Thoracic aorta (tissue), 2 donors: ENCODE results near the gene NBEAL2. TPM values are rescaled to one million over a fixed set of nuclear protein-coding genes. Genes with fewer than 3 reads are reported as not detected.
"Not testable (repeated sequence)": the region's sequence is repeated elsewhere in the genome, so short reads cannot be mapped to it uniquely, and the experiment has no call there.

Experiments used
- ATAC-seq: fragments of 150-250 bp; one replicate; pipeline ENCODE4 v1.8.0; 2017; ENCODE audit warnings: low read depth; ENCODE audit not compliant: insufficient number of reproducible peaks, low FRiP score
- DNase-seq: peaks from one replicate; pipeline ENCODE4 v3.0.0-alpha.2; 2020; ENCODE audit warnings: low spot score
- H3K27ac ChIP-seq, 2 donors: fragments of 200-600 bp; sonication (generic); 1 replicate in 1 of 2; 2 replicates in 1 of 2; pipeline ENCODE4 v1.5.1; 2016; ENCODE audit warnings: mild to moderate bottlenecking in 2 of 2, moderate library complexity in 2 of 2
- H3K27me3 ChIP-seq: fragments of 200-600 bp; sonication (generic); replicated peaks from 2 replicates; pipeline ENCODE4 v1.6.0; 2016; ENCODE audit warnings: mild to moderate bottlenecking; ENCODE audit not compliant: insufficient read depth
- H3K36me3 ChIP-seq: fragments of 200-600 bp; sonication (generic); one replicate; pipeline ENCODE4 v1.5.1; 2016
- H3K4me1 ChIP-seq, 2 donors: fragments of 200-600 bp; sonication (generic); 1 replicate in 1 of 2; 2 replicates in 1 of 2; pipeline versions ENCODE4 v1.5.1 to v1.6.0; 2016; ENCODE audit warnings: low read depth in 2 of 2, mild to moderate bottlenecking in 1 of 2; ENCODE audit not compliant: control insufficient read depth in 1 of 2
- H3K4me3 ChIP-seq: fragments of 200-600 bp; sonication (generic); 2 replicates; pipeline ENCODE4 v1.5.1; 2016; ENCODE audit warnings: mild to moderate bottlenecking
- H3K9me3 ChIP-seq: fragments of 200-600 bp; sonication (generic); 2 replicates; pipeline ENCODE4 v1.5.1; 2016
- CTCF ChIP-seq: fragments of 200-600 bp; sonication (generic); IDR thresholded peaks from one replicate; pipeline ENCODE4 v1.5.1; 2019; ENCODE audit warnings: antibody characterized with exemption
- total RNA-seq, 2 donors: library from RNA; depleted of rRNA; stranded (reverse); fragments of >200 nt; gene quantifications; one replicate each; pipeline versions ENCODE4 v1.1.0 to v1.2.3, GENCODE V29; 2016

NBEAL2 gene
- total RNA-seq, 2 donors from 2014 or later, result 39.7 to 48.7 TPM

- Histone ChIP-seq H3K9me3 (no peaks in the 10 kb centered on the region), H3K27ac (no peak overlapping the region), H3K4me1 (no peaks in the 10 kb centered on the region), H3K4me3 (no peak overlapping the region), H3K27me3 (no peaks in the 10 kb centered on the region), H3K36me3 (peaks cover under 1% of the 10 kb centered on the region)
- DNase-seq, result no peak
- ATAC-seq, result no peak
- TF ChIP-seq CTCF, result no peak
Observed at GRCh38 chr3:47028146-47028545, 48.7 kb downstream of the NBEAL2 start.

DNA sequence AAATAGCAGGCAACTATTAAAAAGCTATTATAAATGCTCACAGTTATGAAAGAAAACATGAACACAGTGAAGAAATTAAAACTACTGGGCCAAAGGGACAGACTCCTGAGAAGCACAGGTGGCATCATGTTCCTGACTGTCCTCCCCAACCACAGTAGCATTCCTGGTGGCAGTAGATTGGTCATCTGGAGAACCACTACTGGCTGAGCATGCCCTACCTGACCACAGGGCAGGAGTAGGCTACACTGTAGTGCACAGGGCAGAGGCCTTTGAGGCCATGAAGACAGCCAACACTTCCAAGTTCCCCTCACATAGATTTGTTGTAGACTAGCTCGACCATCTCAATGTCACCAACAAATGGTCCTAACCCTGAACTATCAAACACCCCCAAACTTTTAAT lies 49.2 kb downstream of the NBEAL2 start:
- Histone ChIP-seq H3K36me3 (peaks cover 2% of the 10 kb centered on the region), H3K4me3 (no peak overlapping the region), H3K9me3 (no peaks in the 10 kb centered on the region), H3K4me1 (no peaks in the 10 kb centered on the region), H3K27ac (no peak overlapping the region), H3K27me3 (no peaks in the 10 kb centered on the region)
- no peak for TF ChIP-seq CTCF
- ATAC-seq, result no peak
- DNase-seq, result no peak

DNA sequence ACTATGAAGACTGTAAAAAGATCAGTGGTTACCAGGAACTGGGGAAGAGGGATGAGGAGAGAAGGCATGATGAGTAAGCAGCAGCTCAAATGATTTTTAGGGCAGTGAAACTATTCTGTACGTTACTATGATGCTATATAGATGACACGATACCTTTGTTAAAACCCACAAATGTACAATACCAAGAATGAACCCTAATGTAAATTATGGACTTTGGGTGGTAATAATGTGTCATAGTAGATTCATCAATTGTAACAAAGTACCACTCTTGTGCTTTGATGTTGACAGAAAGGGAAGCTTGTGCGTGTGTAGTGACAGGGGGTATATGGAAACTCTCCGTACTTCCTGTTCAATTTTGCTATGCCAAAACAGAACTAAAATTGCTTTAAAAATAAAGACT lies 51.6 kb downstream of the NBEAL2 start:
- H3K4me1 ChIP-seq, H3K27me3 ChIP-seq: not testable (repeated sequence)

DNA sequence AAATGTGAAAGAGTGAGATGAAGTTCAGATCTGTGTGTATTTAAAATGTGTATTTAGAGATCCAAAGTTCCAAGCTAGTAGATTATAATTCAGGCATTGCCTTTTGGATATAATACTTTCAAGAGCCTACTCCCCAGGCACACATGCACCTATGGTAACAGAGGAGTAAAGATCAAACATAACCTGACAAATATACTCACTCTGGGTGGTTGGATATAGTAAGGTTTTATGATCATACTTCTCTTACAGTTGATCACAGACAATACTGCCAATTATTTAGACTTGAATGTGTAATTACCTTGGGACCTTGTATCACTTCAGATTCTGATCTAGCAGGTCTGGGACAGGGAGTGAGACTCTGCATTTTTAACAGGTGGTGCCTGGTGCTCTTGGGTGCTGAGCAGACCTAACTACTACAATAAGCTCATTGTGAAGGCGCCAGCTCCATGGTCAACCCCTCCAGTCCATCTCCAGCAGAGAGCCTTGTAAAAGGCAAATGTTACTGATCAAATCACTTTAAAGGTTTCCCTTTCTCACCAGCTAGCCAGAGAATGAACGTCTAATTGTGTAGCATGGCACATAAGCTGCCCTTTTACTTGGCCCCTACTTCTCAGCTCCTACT lies 55.5 kb downstream of the NBEAL2 start:
- no peaks in the 10 kb centered on the region for H3K27me3 ChIP-seq
- H3K4me3 ChIP-seq, result no peak overlapping the region
- H3K36me3 ChIP-seq, result peaks cover 31% of the 10 kb centered on the region
- no peak for TF ChIP-seq CTCF
- no peaks in the 10 kb centered on the region for H3K9me3 ChIP-seq
- H3K4me1 ChIP-seq, result no peaks in the 10 kb centered on the region
- no peak overlapping the region for H3K27ac ChIP-seq
- ATAC-seq (no peak), DNase-seq (no peak)

More for the DNA sequence above, 51.6 kb downstream of the NBEAL2 start:
- ATAC-seq, H3K9me3 ChIP-seq, H3K27ac ChIP-seq, H3K4me3 ChIP-seq, DNase-seq: not testable (repeated sequence)
- peaks cover 18% of the 10 kb centered on the region for H3K36me3 ChIP-seq

DNA sequence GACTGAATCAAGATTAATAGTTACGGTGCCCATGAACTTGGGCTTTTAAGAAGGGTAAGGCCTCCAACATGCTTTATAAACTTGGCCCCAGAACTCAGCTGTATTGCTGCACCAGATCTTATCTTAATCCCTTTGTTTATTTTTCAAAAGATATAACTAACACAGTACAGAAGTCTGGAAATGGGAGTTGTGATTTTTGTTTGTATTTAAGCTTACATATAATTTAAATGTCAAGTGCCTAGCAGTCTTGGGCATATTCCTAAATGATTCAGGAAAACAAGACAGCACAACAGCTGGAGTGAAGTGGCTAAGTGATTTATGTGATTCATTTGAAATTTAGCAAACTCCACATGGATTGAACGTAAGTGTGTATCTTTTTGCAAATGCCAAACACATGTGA lies 56.2 kb downstream of the NBEAL2 start:
- no peaks in the 10 kb centered on the region for H3K27me3 ChIP-seq
- no peaks in the 10 kb centered on the region for H3K9me3 ChIP-seq
- H3K27ac ChIP-seq, result no peak overlapping the region
- H3K4me3 ChIP-seq, result no peak overlapping the region
- no peak for ATAC-seq
- peaks cover 33% of the 10 kb centered on the region for H3K36me3 ChIP-seq
- no peaks in the 10 kb centered on the region for H3K4me1 ChIP-seq
- TF ChIP-seq CTCF, result no peak
- DNase-seq, result no peak

DNA sequence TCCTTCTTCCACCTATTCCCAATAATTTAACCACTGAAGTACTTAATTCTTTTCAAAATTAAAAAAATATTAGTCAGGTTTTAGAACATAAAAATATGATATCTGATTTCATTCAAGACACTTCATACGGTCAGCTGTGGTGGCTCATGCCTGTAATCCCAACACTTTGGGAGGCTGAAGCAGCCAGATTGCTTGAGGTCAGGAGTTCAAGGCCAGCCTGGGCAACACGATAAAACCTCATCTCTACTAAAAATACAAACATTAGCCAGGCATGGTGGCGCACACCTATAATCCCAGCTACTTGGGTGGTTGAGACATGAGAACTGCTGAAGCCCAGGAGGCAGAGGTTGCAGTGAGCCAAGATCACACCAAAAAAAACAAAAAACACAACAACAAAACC lies 56.7 kb downstream of the NBEAL2 start:
- TF ChIP-seq CTCF, result no peak
- DNase-seq (no peak), ATAC-seq (no peak)
- no peak overlapping the region for H3K4me3 ChIP-seq
- H3K4me1 ChIP-seq, result no peaks in the 10 kb centered on the region
- no peaks in the 10 kb centered on the region for H3K27me3 ChIP-seq
- H3K36me3 ChIP-seq, result peaks cover 38% of the 10 kb centered on the region
- H3K27ac ChIP-seq, result no peak overlapping the region
- no peaks in the 10 kb centered on the region for H3K9me3 ChIP-seq

DNA sequence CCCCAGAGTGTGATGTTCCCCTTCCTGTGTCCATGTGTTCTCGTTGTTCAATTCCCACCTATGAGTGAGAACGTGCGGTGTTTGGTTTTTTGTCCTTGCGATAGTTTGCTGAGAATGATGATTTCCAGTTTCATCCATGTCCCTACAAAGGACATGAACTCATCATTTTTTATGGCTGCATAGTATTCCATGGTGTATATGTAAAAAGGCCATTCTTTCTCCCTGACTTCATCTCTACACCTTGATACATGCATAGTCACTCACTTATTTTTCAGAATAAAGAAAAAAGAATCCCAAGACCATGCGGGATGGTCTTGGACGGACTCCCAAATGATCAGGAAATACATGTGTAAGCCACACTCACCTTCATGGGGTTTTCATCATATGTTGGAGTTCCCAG lies 57.8 kb downstream of the NBEAL2 start:
- H3K27me3 ChIP-seq, H3K9me3 ChIP-seq, H3K27ac ChIP-seq, ATAC-seq, DNase-seq, H3K4me1 ChIP-seq, H3K4me3 ChIP-seq: not testable (repeated sequence)
- peaks cover 47% of the 10 kb centered on the region for H3K36me3 ChIP-seq
